ENCODE measurements around the gene FOXN4.

DNA sequence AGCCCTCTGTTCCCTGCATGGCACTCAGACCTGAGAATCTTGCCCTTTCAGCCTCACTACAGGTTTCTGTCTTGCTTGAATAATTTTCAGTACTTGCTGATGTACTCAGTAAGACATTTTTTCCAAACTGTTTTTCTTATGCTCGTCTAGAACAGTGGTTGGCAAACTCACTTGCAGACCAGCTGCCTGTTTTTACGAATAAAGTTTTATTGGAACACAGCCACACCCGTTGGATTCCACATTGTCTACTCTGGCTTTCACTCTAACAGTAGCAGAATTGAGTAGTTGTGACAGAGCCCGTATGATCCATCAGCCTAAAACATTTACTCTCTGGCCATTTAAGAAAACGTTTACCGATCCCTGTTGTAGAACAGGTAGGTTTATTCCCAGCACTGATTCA, 72.8 kb downstream of the FOXN4 start:
- no peak for TF ChIP-seq EZH2 (IDR thresholded peaks at IDR 0.05; ENCODE audit: borderline replicate concordance, low read depth, low read length, severe bottlenecking)
- TF ChIP-seq, protein P1, sequence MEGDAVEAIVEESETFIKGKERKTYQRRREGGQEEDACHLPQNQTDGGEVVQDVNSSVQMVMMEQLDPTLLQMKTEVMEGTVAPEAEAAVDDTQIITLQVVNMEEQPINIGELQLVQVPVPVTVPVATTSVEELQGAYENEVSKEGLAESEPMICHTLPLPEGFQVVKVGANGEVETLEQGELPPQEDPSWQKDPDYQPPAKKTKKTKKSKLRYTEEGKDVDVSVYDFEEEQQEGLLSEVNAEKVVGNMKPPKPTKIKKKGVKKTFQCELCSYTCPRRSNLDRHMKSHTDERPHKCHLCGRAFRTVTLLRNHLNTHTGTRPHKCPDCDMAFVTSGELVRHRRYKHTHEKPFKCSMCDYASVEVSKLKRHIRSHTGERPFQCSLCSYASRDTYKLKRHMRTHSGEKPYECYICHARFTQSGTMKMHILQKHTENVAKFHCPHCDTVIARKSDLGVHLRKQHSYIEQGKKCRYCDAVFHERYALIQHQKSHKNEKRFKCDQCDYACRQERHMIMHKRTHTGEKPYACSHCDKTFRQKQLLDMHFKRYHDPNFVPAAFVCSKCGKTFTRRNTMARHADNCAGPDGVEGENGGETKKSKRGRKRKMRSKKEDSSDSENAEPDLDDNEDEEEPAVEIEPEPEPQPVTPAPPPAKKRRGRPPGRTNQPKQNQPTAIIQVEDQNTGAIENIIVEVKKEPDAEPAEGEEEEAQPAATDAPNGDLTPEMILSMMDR (IDR thresholded peaks at IDR 0.05; ENCODE audit: borderline replicate concordance, extremely low read depth, low read length, poor library complexity, severe bottlenecking): no peak
